ENCODE measurements around the gene HNRNPA1.

The HNRNPA1 gene

DNA sequence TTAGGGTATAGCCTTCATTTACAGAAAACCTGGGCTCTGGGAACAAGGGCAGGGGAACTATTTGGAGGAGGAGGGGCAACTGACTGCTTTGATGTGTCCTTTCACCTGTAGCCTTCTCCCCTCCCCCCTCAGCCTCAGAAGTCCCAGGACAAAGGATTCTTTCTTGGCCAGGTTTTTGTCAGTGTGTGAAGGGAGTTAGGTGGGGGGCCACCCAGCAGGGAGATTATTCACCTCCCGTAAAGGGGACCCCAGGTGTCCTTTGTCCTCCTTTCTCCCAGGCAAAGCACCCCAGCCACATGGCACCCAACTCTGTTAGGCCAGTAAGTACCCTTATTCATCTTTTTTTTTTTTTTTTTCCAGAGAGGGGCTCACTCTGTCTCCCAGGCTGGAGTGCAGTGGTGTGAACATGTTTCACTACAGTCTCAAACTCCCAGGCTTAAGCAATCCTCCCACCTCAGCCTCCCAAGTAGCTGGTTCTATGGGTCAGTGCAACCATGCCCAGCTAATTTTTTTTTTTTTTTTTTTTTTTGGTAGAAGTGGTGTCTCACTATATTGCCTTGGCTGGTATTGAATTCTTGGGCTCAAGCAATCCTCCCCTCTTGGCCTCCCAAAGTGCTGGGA is 21.0 kb downstream of the HNRNPA1 start:
- peak overlapping the region; percentile 99 for H3K9ac ChIP-seq (ENCODE audit: low read depth, low read length, poor library complexity, severe bottlenecking)
- H3K9me3 ChIP-seq (ENCODE audit: insufficient read depth, low read depth, low read length): no peaks in the 10 kb centered on the region
- peaks cover 63% of the 10 kb centered on the region for H3K79me2 ChIP-seq (ENCODE audit: insufficient read depth, low read length)
- H3K27me3 ChIP-seq (ENCODE audit: insufficient read depth, low read length, poor library complexity, severe bottlenecking): peaks cover 5% of the 10 kb centered on the region
- peak overlapping the region; percentile 98 for H3K4me2 ChIP-seq (ENCODE audit: low read depth, low read length, poor library complexity, severe bottlenecking)
- H3K9me2 ChIP-seq (replicated peaks; ENCODE audit: low read depth, low read length): no peaks in the 10 kb centered on the region
- peaks cover 76% of the 10 kb centered on the region for H3K4me1 ChIP-seq (ENCODE audit: insufficient read depth, low read length, poor library complexity, severe bottlenecking)
- no peaks in the 10 kb centered on the region for H4K20me1 ChIP-seq (ENCODE audit: insufficient read depth, low read length, poor library complexity, severe bottlenecking)
- H3K36me3 ChIP-seq (ENCODE audit: insufficient read depth, low read length): no peaks in the 10 kb centered on the region
- peak overlapping the region; percentile 95 for H3K4me3 ChIP-seq (ENCODE audit: low read length, poor library complexity, severe bottlenecking)
- H3F3A ChIP-seq (ENCODE audit: low read depth): peaks cover 11% of the 10 kb centered on the region; the same call in 1 of the 2 replicates
- no peak overlapping the region for H2AFZ ChIP-seq (ENCODE audit: low read length)
- TF ChIP-seq EZH2phosphoT487 (IDR thresholded peaks at IDR 0.05; ENCODE audit: borderline replicate concordance): no peak
- no peak for TF ChIP-seq CTCF (conservative IDR thresholded peaks at IDR 0.05; ENCODE audit: low read length)

DNA sequence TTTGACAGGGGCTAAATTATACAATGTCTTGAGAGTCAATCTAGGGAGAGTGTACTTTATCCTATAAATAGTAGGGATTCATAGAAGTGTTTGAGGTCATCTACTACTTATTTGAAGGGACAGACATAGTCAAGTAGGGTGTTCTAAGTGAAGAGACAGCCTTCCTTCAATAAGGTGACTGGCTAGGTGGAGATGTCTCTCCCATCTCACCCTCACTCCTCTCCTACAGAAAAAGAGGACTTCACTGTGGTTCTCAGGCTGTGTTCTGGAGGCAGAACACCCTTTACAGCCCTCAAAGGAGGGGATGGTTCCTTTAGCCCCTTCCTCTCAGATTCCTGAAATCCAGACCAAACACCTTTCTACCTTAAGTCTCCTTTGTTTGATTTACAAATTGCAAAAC is 23.1 kb downstream of the HNRNPA1 start:
- Histone ChIP-seq H3F3A (ENCODE audit: low read depth) (peaks cover 11% of the 10 kb centered on the region; the same call in 1 of the 2 replicates), H3K4me1 (ENCODE audit: insufficient read depth, low read length, poor library complexity, severe bottlenecking) (peaks cover 71% of the 10 kb centered on the region), H3K9me3 (ENCODE audit: insufficient read depth, low read depth, low read length) (no peaks in the 10 kb centered on the region)

DNA sequence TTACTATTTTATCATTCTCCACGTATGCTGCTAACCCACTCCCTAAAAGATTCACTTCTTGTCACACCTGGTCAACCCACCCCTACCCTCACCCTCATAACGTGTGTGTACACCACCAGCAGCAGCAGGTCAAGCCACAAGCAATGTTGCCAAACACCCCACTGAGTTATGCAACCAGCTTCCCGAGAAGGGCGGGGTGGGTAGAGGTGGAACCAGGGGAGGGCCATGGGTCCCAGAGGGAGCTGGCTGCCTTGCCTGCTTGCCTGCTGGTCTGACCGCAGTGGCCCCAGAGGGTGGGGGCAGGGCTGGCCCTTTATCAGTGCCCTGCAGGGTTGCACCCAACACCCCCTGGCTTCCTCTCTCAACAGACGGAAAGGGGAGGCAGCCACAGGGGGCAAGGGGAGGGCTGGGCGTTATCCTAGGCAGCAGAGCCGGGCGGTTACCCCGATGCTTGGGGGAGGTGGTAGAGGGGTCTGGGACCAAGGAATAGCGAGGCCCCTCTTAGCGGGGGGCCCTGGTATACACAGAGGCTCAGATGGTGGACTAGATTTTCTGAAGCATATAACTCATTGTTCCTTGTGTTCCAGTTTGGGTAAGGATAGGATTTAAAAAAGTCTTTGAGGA is 23.8 kb downstream of the HNRNPA1 start:
- Histone ChIP-seq H3K4me2 (ENCODE audit: low read depth, low read length, poor library complexity, severe bottlenecking) (peak overlapping the region; percentile 86), H3K27me3 (ENCODE audit: insufficient read depth, low read length, poor library complexity, severe bottlenecking) (peaks cover 5% of the 10 kb centered on the region), H3K79me2 (ENCODE audit: insufficient read depth, low read length) (peaks cover 38% of the 10 kb centered on the region), H3K4me3 (ENCODE audit: low read length, poor library complexity, severe bottlenecking) (peak overlapping the region; percentile 68), H4K20me1 (ENCODE audit: insufficient read depth, low read length, poor library complexity, severe bottlenecking) (no peaks in the 10 kb centered on the region), H3F3A (ENCODE audit: low read depth) (peaks cover 11% of the 10 kb centered on the region; the same call in 1 of the 2 replicates), H3K9me3 (ENCODE audit: insufficient read depth, low read depth, low read length) (no peaks in the 10 kb centered on the region), H3K9ac (ENCODE audit: low read depth, low read length, poor library complexity, severe bottlenecking) (peak overlapping the region; percentile 99), H2AFZ (ENCODE audit: low read length) (no peak overlapping the region), H3K36me3 (ENCODE audit: insufficient read depth, low read length) (no peaks in the 10 kb centered on the region), H3K9me2 (replicated peaks; ENCODE audit: low read depth, low read length) (no peaks in the 10 kb centered on the region), H3K4me1 (ENCODE audit: insufficient read depth, low read length, poor library complexity, severe bottlenecking) (peaks cover 64% of the 10 kb centered on the region)
- TF ChIP-seq EZH2phosphoT487 (IDR thresholded peaks at IDR 0.05; ENCODE audit: borderline replicate concordance) (no peak), CTCF (conservative IDR thresholded peaks at IDR 0.05; ENCODE audit: low read length) (no peak)

More for the DNA sequence above, 23.1 kb downstream of the HNRNPA1 start:
- Histone ChIP-seq H3K9ac (ENCODE audit: low read depth, low read length, poor library complexity, severe bottlenecking) (peak overlapping the region; percentile 99), H2AFZ (ENCODE audit: low read length) (no peak overlapping the region), H3K4me3 (ENCODE audit: low read length, poor library complexity, severe bottlenecking) (peak overlapping the region; percentile 64), H3K4me2 (ENCODE audit: low read depth, low read length, poor library complexity, severe bottlenecking) (peak overlapping the region; percentile 86), H3K79me2 (ENCODE audit: insufficient read depth, low read length) (peaks cover 44% of the 10 kb centered on the region), H4K20me1 (ENCODE audit: insufficient read depth, low read length, poor library complexity, severe bottlenecking) (no peaks in the 10 kb centered on the region), H3K27me3 (ENCODE audit: insufficient read depth, low read length, poor library complexity, severe bottlenecking) (peaks cover 5% of the 10 kb centered on the region), H3K36me3 (ENCODE audit: insufficient read depth, low read length) (no peaks in the 10 kb centered on the region), H3K9me2 (replicated peaks; ENCODE audit: low read depth, low read length) (no peaks in the 10 kb centered on the region)
- TF ChIP-seq EZH2phosphoT487 (IDR thresholded peaks at IDR 0.05; ENCODE audit: borderline replicate concordance): no peak
- no peak for TF ChIP-seq CTCF (conservative IDR thresholded peaks at IDR 0.05; ENCODE audit: low read length)
